Right lobe of liver (tissue), 6 donors: Measurements from ENCODE around the gene CYP3A5. TPM values are rescaled to one million over a fixed set of nuclear protein-coding genes. Genes with fewer than 3 reads are reported as not detected.

Source experiments
- ATAC-seq, 4 donors: fragments of 200-7000 bp; cut with Tn5 transposase; one replicate each; pipeline ENCODE4 v1.9.1; 2020; ENCODE audit warnings: mild to moderate bottlenecking in 4 of 4, moderate library complexity in 4 of 4
- DNase-seq, 3 donors: peaks; one replicate each; pipeline ENCODE4 v3.0.0-alpha.2; 2020
- H3K27ac ChIP-seq, 3 donors: fragments of 200-600 bp; one replicate each; pipeline ENCODE4 v1.8.0; 2022
- H3K27me3 ChIP-seq, 2 donors: fragments of 200-600 bp; one replicate each; pipeline ENCODE4 v1.8.0; 2022
- H3K36me3 ChIP-seq, 4 donors: fragments of 200-600 bp; sonication (generic) in 1 of 4; one replicate each; pipeline versions ENCODE4 v1.5.1 to v1.8.0; 2017 to 2022; ENCODE audit warnings: control low read depth in 1 of 4
- H3K4me1 ChIP-seq, 4 donors: fragments of 200-600 bp; sonication (generic) in 1 of 4; one replicate each; pipeline versions ENCODE4 v1.5.1 to v1.8.0; 2017 to 2022; ENCODE audit warnings: control low read depth in 1 of 4
- H3K4me3 ChIP-seq, 3 donors: fragments of 200-600 bp; one replicate each; pipeline ENCODE4 v1.8.0; 2022
- H3K9me3 ChIP-seq, 4 donors: fragments of 200-600 bp; sonication (generic) in 1 of 4; one replicate each; pipeline versions ENCODE4 v1.5.1 to v1.8.0; 2017 to 2022; ENCODE audit warnings: control low read depth in 1 of 4
- POLR2A ChIP-seq: fragments of 450-650 bp; IDR thresholded peaks from one replicate; pipeline ENCODE4 v1.6.1; 2017; ENCODE audit warnings: antibody characterized with exemption, mild to moderate bottlenecking
- WGBS: methylation state at CpG from one replicate; pipeline ENCODE4 v1.1.6; 2018; ENCODE audit warnings: low coverage, low lambda C conversion rate; ENCODE audit not compliant: insufficient coverage; ENCODE audit errors: missing lambda C conversion rate; 5-methylcytosine and 5-hydroxymethylcytosine counted together
- intact Hi-C, 2 donors: fragments of 100-400 bp; cut with DNase I; formaldehyde crosslinking; loops; one replicate each; pipeline versions ENCODE4 v1.11.2 to v1.14.1; 2022
- total RNA-seq, 6 experiments: library from RNA; depleted of rRNA in 2 of 6; stranded (reverse); fragments of >200 nt in 2 of 6; fragmentation: NEBNext Ultra II Directional in 3 of 6; extraction: Animal tissue kit (Norgen Biotek cat#: 25700) in 3 of 6; gene quantifications; one replicate each; pipeline versions ENCODE4 v1.1.0 to v1.2.4, GENCODE V29; 2016 to 2023
- TF ChIP-seq, protein P1 (sequence below), 4 donors: fragments of 200-600 bp in 3 of 4; fragments of 450-650 bp in 1 of 4; IDR thresholded peaks; one replicate each; pipeline versions ENCODE4 v1.5.1 to v1.8.0; 2016 to 2022; ENCODE audit warnings: antibody characterized with exemption in 4 of 4, mild to moderate bottlenecking in 2 of 4
- donor health status: DM: no; HTN: yes; CAD: no.
- donor health status: DM: no; HTN: no; CAD: no.
- donor health status: DM: no; HTN: no; CAD: no.
- donor health status: DM: no; HTN: yes; CAD: no.
- donor health status: DM: no; HTN: yes; CAD: no.

Gene CYP3A5
- total RNA-seq, 6 experiments from 2014 or later, result 307 to 774 (median 646) TPM

DNA sequence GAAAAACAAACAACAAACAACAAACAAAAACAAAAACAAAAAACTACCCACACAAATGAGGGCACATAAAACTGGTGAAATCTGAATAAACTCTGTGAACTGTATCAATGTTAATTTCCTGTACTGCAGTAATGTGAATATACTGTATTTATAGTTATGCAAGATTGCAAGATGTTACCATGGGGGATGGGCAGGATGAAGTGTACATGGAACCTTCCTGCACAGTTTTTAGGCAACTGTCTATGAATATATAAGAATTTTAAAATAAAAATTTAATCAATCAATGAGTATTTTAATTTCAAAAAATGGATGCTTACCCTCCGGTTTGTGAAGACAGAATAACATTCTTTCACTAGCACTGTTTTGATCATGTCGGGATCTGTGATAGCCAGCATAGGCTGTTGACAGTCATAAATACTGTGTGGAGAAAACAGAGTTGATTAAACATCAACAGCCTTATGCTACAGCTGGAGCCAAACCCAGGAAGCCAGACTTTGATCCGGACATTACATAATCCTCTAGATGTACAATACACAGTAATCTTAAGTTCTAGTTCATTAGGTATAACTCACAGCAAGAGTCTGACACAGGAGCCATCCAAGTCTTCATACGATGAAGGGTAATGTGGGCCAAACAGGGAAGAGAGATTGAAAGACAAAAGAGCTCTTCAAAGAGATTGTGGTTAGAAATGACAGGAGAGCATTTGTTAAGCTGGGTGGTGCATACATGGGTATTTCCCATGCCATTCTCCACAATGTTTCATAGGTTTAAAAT is 40.4 kb upstream of the CYP3A5 start:
- 27% methylated on average over 4 of the region's 4 CpGs for WGBS
- DNase-seq (peak in 1 of 3 donors; percentile 65), ATAC-seq (peak; percentile 80 to 95 (median 86))
- no peaks in the 10 kb centered on the region for H3K27me3 ChIP-seq
- TF ChIP-seq, protein P1, sequence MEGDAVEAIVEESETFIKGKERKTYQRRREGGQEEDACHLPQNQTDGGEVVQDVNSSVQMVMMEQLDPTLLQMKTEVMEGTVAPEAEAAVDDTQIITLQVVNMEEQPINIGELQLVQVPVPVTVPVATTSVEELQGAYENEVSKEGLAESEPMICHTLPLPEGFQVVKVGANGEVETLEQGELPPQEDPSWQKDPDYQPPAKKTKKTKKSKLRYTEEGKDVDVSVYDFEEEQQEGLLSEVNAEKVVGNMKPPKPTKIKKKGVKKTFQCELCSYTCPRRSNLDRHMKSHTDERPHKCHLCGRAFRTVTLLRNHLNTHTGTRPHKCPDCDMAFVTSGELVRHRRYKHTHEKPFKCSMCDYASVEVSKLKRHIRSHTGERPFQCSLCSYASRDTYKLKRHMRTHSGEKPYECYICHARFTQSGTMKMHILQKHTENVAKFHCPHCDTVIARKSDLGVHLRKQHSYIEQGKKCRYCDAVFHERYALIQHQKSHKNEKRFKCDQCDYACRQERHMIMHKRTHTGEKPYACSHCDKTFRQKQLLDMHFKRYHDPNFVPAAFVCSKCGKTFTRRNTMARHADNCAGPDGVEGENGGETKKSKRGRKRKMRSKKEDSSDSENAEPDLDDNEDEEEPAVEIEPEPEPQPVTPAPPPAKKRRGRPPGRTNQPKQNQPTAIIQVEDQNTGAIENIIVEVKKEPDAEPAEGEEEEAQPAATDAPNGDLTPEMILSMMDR (IDR thresholded peaks at IDR 0.05), result no peak
- peak; percentile 12 for TF ChIP-seq POLR2A
- peaks cover 0 to 19% (median 2%) of the 10 kb centered on the region in 4 donors for H3K4me1 ChIP-seq
- H3K4me3 ChIP-seq, result peak overlapping the region in 2 of 3 donors; percentile 22 to 43
- intact Hi-C loops, result no loop called here
- peak overlapping the region in 2 of 3 donors; percentile 59 to 83 for H3K27ac ChIP-seq
- H3K36me3 ChIP-seq, result no peaks in the 10 kb centered on the region
- no peaks in the 10 kb centered on the region for H3K9me3 ChIP-seq

DNA sequence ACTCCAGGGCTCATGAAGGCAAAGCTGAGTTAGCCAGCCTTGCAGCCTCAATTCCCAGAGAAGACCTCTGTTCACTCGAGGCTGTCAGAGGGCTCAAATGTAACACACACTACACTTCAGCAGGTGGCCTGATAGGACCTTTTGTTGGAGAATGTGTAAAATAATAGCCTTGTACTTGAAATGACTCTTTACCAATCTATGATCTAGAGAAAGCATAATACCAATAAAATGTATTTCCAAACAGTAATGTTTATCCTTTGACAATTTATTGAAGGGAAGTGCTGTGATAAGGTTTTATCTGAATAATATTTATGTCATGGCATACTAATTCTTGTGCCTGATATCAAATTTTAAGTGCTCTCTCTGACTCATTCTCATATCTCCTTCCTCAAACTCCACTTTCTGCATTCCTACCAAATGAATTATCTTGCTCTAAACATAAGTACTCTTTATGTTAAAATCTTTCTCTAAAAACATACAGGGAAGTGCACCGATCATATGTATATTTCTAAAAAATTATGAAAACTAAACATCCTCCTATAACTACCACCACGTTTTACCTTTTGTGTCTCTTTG is 34.3 kb upstream of the CYP3A5 start:
- Histone ChIP-seq H3K27ac (no peak overlapping the region), H3K36me3 (peaks cover 0 to 22% (median 0%) of the 10 kb centered on the region in 4 donors), H3K4me3 (no peak overlapping the region), H3K9me3 (no peaks in the 10 kb centered on the region), H3K27me3 (no peaks in the 10 kb centered on the region), H3K4me1 (no peaks in the 10 kb centered on the region)
- no peak for ATAC-seq
- 85% methylated on average over 3 of the region's 3 CpGs for WGBS
- DNase-seq, result no peak
- no peak for TF ChIP-seq POLR2A
- TF ChIP-seq, protein P1 (IDR thresholded peaks at IDR 0.05), result no peak
- intact Hi-C loops, result no loop called here

- H3K4me3 ChIP-seq, result no peak overlapping the region
- H3K36me3 ChIP-seq, result peaks cover 0 to 45% (median 3%) of the 10 kb centered on the region in 4 donors
- DNase-seq (no peak), ATAC-seq (peak in 2 of 4 donors; percentile 14 to 43)
- H3K27me3 ChIP-seq, result no peaks in the 10 kb centered on the region
- TF ChIP-seq POLR2A, result no peak
- TF ChIP-seq, protein P1 (IDR thresholded peaks at IDR 0.05), result no peak
- H3K27ac ChIP-seq, result no peak overlapping the region
- intact Hi-C loops, result no loop called here
- no peaks in the 10 kb centered on the region for H3K4me1 ChIP-seq
- 73% methylated on average over 1 of the region's 2 CpGs for WGBS
- H3K9me3 ChIP-seq, result no peaks in the 10 kb centered on the region
These were observed 30.2 kb upstream of the CYP3A5 start for GRCh38 chr7:99709838-99710578.

DNA sequence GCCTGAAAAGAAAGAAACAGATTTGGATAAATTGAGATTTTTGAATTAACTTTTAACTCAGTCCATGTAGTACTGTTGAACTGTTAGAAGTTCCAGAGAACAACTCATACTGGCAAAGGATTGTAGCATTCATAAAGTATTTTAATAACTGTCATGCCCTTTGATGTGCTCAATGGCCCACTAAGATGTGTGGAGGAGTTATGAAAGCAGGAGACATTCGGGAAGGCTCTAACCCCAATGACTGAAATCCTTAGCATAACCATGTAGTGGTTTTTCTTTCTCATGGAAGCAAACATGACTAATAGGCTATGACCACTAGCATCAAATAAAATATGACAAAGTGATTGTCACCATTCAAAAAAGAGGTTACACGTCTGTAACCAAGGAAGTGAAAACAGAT is 29.5 kb upstream of the CYP3A5 start:
- Histone ChIP-seq H3K36me3 (peaks cover 0 to 50% (median 3%) of the 10 kb centered on the region in 4 donors), H3K27ac (no peak overlapping the region), H3K4me3 (no peak overlapping the region), H3K9me3 (no peaks in the 10 kb centered on the region), H3K4me1 (no peaks in the 10 kb centered on the region), H3K27me3 (no peaks in the 10 kb centered on the region)
- ATAC-seq (no peak), DNase-seq (no peak)
- TF ChIP-seq, protein P1 (IDR thresholded peaks at IDR 0.05), result no peak
- TF ChIP-seq POLR2A, result no peak
- intact Hi-C loops, result no loop called here
- 100% methylated on average over 2 of the region's 2 CpGs for WGBS
